ENCODE measurements around the gene CBX2. TPM values are rescaled to one million over a fixed set of nuclear protein-coding genes. Genes with fewer than 3 reads are reported as not detected.

Gene CBX2
- total and polyA plus RNA-seq, 2 donors (not counting 1 experiment from before 2014, with no cell fraction given): 0.77 to 0.83 TPM

GRCh38 chr17:79810130-79811010 is 32.4 kb downstream of the CBX2 start:
- Histone ChIP-seq H4K20me1 (ENCODE audit: control insufficient read depth, extremely low read depth, insufficient read depth, low read length) (no peaks in the 10 kb centered on the region), H3K27me3 (ENCODE audit: control insufficient read depth, insufficient read depth, low read length) (peaks cover 81% of the 10 kb centered on the region), H3K9me3 (ENCODE audit: control insufficient read depth, insufficient read depth, low read depth, low read length) (no peaks in the 10 kb centered on the region), H3K4me2 (ENCODE audit: extremely low read depth, insufficient read depth, low read length) (no peak overlapping the region), H3K4me1 (ENCODE audit: control insufficient read depth, extremely low read depth, insufficient read depth, low read length) (no peaks in the 10 kb centered on the region), H2AFZ (ENCODE audit: low read length) (no peak overlapping the region), H3K27ac (ENCODE audit: insufficient read depth, low read length) (no peak overlapping the region), H3K9ac (ENCODE audit: insufficient read depth, low read length) (no peak overlapping the region), H3K36me3 (ENCODE audit: control insufficient read depth, insufficient read depth, low read length) (no peaks in the 10 kb centered on the region), H3K4me3 (replicated peaks in 1 of 4; ENCODE audit: control extremely low read depth in 1 of 4, insufficient read depth in 1 of 4, low read depth in 3 of 4, low read length in 4 of 4) (no peak overlapping the region), H3K79me2 (ENCODE audit: control insufficient read depth, insufficient read depth, low read length) (no peaks in the 10 kb centered on the region)
- TF ChIP-seq EZH2 (IDR thresholded peaks at IDR 0.05; ENCODE audit: low read length, missing control alignments) (no peak), CTCF (conservative IDR thresholded peaks at IDR 0.05 in 1 of 2, IDR thresholded peaks at IDR 0.05 in 1 of 2; ENCODE audit: low read depth in 1 of 2, low read length in 2 of 2) (no peak)
- DNase-seq (ENCODE audit: low read depth in 2 of 2): peak; percentile 71 to 83

GRCh38 chr17:79811011-79811867 is 33.3 kb downstream of the CBX2 start:
- Histone ChIP-seq H3K27me3 (ENCODE audit: control insufficient read depth, insufficient read depth, low read length) (peaks cover 81% of the 10 kb centered on the region), H3K4me1 (ENCODE audit: control insufficient read depth, extremely low read depth, insufficient read depth, low read length) (no peaks in the 10 kb centered on the region), H3K27ac (ENCODE audit: insufficient read depth, low read length) (no peak overlapping the region), H3K9ac (ENCODE audit: insufficient read depth, low read length) (no peak overlapping the region), H4K20me1 (ENCODE audit: control insufficient read depth, extremely low read depth, insufficient read depth, low read length) (no peaks in the 10 kb centered on the region), H3K4me3 (replicated peaks in 1 of 4; ENCODE audit: control extremely low read depth in 1 of 4, insufficient read depth in 1 of 4, low read depth in 3 of 4, low read length in 4 of 4) (no peak overlapping the region), H3K9me3 (ENCODE audit: control insufficient read depth, insufficient read depth, low read depth, low read length) (no peaks in the 10 kb centered on the region), H2AFZ (ENCODE audit: low read length) (no peak overlapping the region), H3K79me2 (ENCODE audit: control insufficient read depth, insufficient read depth, low read length) (no peaks in the 10 kb centered on the region), H3K36me3 (ENCODE audit: control insufficient read depth, insufficient read depth, low read length) (no peaks in the 10 kb centered on the region), H3K4me2 (ENCODE audit: extremely low read depth, insufficient read depth, low read length) (no peak overlapping the region)
- no peak for DNase-seq (ENCODE audit: low read depth in 2 of 2)
- TF ChIP-seq CTCF (conservative IDR thresholded peaks at IDR 0.05 in 1 of 2, IDR thresholded peaks at IDR 0.05 in 1 of 2; ENCODE audit: low read depth in 1 of 2, low read length in 2 of 2) (peak; percentile 36 to 55), EZH2 (IDR thresholded peaks at IDR 0.05; ENCODE audit: low read length, missing control alignments) (no peak)

GRCh38 chr17:79811868-79812352 is 34.0 kb downstream of the CBX2 start:
- Histone ChIP-seq H3K4me2 (ENCODE audit: extremely low read depth, insufficient read depth, low read length) (no peak overlapping the region), H4K20me1 (ENCODE audit: control insufficient read depth, extremely low read depth, insufficient read depth, low read length) (no peaks in the 10 kb centered on the region), H2AFZ (ENCODE audit: low read length) (no peak overlapping the region), H3K9me3 (ENCODE audit: control insufficient read depth, insufficient read depth, low read depth, low read length) (no peaks in the 10 kb centered on the region), H3K9ac (ENCODE audit: insufficient read depth, low read length) (no peak overlapping the region), H3K4me1 (ENCODE audit: control insufficient read depth, extremely low read depth, insufficient read depth, low read length) (no peaks in the 10 kb centered on the region), H3K27me3 (ENCODE audit: control insufficient read depth, insufficient read depth, low read length) (peaks cover 81% of the 10 kb centered on the region), H3K79me2 (ENCODE audit: control insufficient read depth, insufficient read depth, low read length) (no peaks in the 10 kb centered on the region), H3K27ac (ENCODE audit: insufficient read depth, low read length) (no peak overlapping the region), H3K36me3 (ENCODE audit: control insufficient read depth, insufficient read depth, low read length) (no peaks in the 10 kb centered on the region), H3K4me3 (replicated peaks in 1 of 4; ENCODE audit: control extremely low read depth in 1 of 4, insufficient read depth in 1 of 4, low read depth in 3 of 4, low read length in 4 of 4) (no peak overlapping the region)
- DNase-seq (ENCODE audit: low read depth in 2 of 2): no peak
- TF ChIP-seq CTCF (conservative IDR thresholded peaks at IDR 0.05 in 1 of 2, IDR thresholded peaks at IDR 0.05 in 1 of 2; ENCODE audit: low read depth in 1 of 2, low read length in 2 of 2): no peak
- peak; percentile 98 for TF ChIP-seq EZH2 (IDR thresholded peaks at IDR 0.05; ENCODE audit: low read length, missing control alignments)

Data from fibroblast of lung (primary cell).